ENCODE data around the gene PIK3C2G. TPM values are rescaled to one million over a fixed set of nuclear protein-coding genes. Genes with fewer than 3 reads are reported as not detected.

PIK3C2G gene
- total RNA-seq, 1 donor from 2014 or later: not detected

GRCh38 chr12:18419311-18419710, 158.0 kb downstream of the PIK3C2G start:
- no peak overlapping the region for H3K4me3 ChIP-seq
- H3K36me3 ChIP-seq: no peaks in the 10 kb centered on the region
- Mint-ChIP-seq H3K27ac (no peak overlapping the region), H3K9me3 (no peaks in the 10 kb centered on the region), H3K4me3 (no peak overlapping the region), H3K27me3 (ENCODE audit: insufficient read depth, low read depth) (peaks cover 2% of the 10 kb centered on the region), H3K36me3 (no peaks in the 10 kb centered on the region), H3K4me1 (no peaks in the 10 kb centered on the region)
- no peaks in the 10 kb centered on the region for H3K4me1 ChIP-seq
- no peak for DNase-seq (ENCODE audit: low spot score)
- H3K27me3 ChIP-seq: no peaks in the 10 kb centered on the region
- no peak overlapping the region for H3K4me2 ChIP-seq
- H3F3A ChIP-seq (ENCODE audit: low read depth): no peaks in the 10 kb centered on the region
- no peak overlapping the region for H3K27ac ChIP-seq
- TF ChIP-seq EZH2 (IDR thresholded peaks at IDR 0.05): no peak
- no peak for TF ChIP-seq CTCF (IDR thresholded peaks at IDR 0.05)
- no peak for TF ChIP-seq EZH2phosphoT487 (IDR thresholded peaks at IDR 0.05)
- peak overlapping the region; percentile 8 for H2AFZ ChIP-seq (replicated peaks)
- no peaks in the 10 kb centered on the region for H4K20me1 ChIP-seq (ENCODE audit: low read depth)
- H3K9ac ChIP-seq: no peak overlapping the region
- no peaks in the 10 kb centered on the region for H3K9me3 ChIP-seq (ENCODE audit: low read depth)
- H3K79me2 ChIP-seq (ENCODE audit: low read depth): no peaks in the 10 kb centered on the region

DNA sequence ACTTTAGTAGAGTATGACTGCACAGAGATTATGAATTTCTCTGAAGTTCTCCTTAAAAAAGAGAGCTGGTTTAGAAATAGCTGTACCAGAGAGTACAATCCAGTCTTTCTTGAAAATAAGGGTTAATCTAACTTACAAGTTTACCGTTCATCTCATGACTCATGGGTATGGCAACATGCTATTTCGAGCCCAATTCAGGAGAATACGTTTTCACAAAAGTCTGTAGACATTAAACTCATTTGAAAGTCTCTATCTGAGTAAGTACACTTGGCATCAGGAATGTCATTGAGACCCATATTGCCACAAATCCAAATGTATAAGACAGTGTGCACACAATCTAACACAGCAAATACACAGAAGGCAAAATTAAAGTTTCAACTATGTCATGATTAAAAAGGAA, 160.5 kb downstream of the PIK3C2G start:
- H2AFZ ChIP-seq (replicated peaks): no peak overlapping the region

GRCh38 chr12:18422871-18423270, 161.6 kb downstream of the PIK3C2G start:
- Histone ChIP-seq H2AFZ (replicated peaks) (no peak overlapping the region), H3K36me3 (no peaks in the 10 kb centered on the region), H3K9me3 (ENCODE audit: low read depth) (no peaks in the 10 kb centered on the region), H3K9ac (no peak overlapping the region), H3K4me2 (no peak overlapping the region), H4K20me1 (ENCODE audit: low read depth) (no peaks in the 10 kb centered on the region), H3K4me3 (no peak overlapping the region), H3K4me1 (no peaks in the 10 kb centered on the region), H3F3A (ENCODE audit: low read depth) (no peaks in the 10 kb centered on the region), H3K27ac (no peak overlapping the region), H3K27me3 (no peaks in the 10 kb centered on the region), H3K79me2 (ENCODE audit: low read depth) (no peaks in the 10 kb centered on the region)
- no peak for DNase-seq (ENCODE audit: low spot score)
- Mint-ChIP-seq H3K27me3 (ENCODE audit: insufficient read depth, low read depth) (no peaks in the 10 kb centered on the region), H3K4me3 (no peak overlapping the region), H3K9me3 (peaks cover 2% of the 10 kb centered on the region), H3K36me3 (no peaks in the 10 kb centered on the region), H3K27ac (no peak overlapping the region), H3K4me1 (no peaks in the 10 kb centered on the region)
- TF ChIP-seq EZH2phosphoT487 (IDR thresholded peaks at IDR 0.05): no peak
- TF ChIP-seq CTCF (IDR thresholded peaks at IDR 0.05): no peak
- no peak for TF ChIP-seq EZH2 (IDR thresholded peaks at IDR 0.05)

More for the DNA sequence above, 160.5 kb downstream of the PIK3C2G start:
- no peak overlapping the region for H3K4me3 Mint-ChIP-seq
- H3F3A ChIP-seq (ENCODE audit: low read depth): no peaks in the 10 kb centered on the region
- DNase-seq (ENCODE audit: low spot score): no peak
- no peaks in the 10 kb centered on the region for H3K27me3 ChIP-seq
- no peak overlapping the region for H3K4me3 ChIP-seq
- H4K20me1 ChIP-seq (ENCODE audit: low read depth): no peaks in the 10 kb centered on the region
- no peaks in the 10 kb centered on the region for H3K36me3 ChIP-seq
- no peak overlapping the region for H3K27ac Mint-ChIP-seq
- no peaks in the 10 kb centered on the region for H3K27me3 Mint-ChIP-seq (ENCODE audit: insufficient read depth, low read depth)
- H3K4me1 ChIP-seq: no peaks in the 10 kb centered on the region
- H3K9me3 Mint-ChIP-seq: peaks cover 2% of the 10 kb centered on the region
- no peak overlapping the region for H3K9ac ChIP-seq
- no peaks in the 10 kb centered on the region for H3K4me1 Mint-ChIP-seq
- H3K9me3 ChIP-seq (ENCODE audit: low read depth): no peaks in the 10 kb centered on the region
- H3K27ac ChIP-seq: no peak overlapping the region
- TF ChIP-seq EZH2phosphoT487 (IDR thresholded peaks at IDR 0.05): no peak
- no peak for TF ChIP-seq CTCF (IDR thresholded peaks at IDR 0.05)
- no peak for TF ChIP-seq EZH2 (IDR thresholded peaks at IDR 0.05)
- H3K4me2 ChIP-seq: no peak overlapping the region
- H3K36me3 Mint-ChIP-seq: no peaks in the 10 kb centered on the region
- no peaks in the 10 kb centered on the region for H3K79me2 ChIP-seq (ENCODE audit: low read depth)
